HL-60/S4 treated with phorbol 12-myristate 13-acetate at 8.2 ng/mL for 4 days and 3 days (cell line): ENCODE data around the gene AGBL4.

Source experiments
- in situ Hi-C: fragments of 300-500 bp; cut with MboI; formaldehyde crosslinking; loops from 2 replicates; pipeline ENCODE4 v1.15.0; 2022; ENCODE audit warnings: low sequenced_read_pairs

The AGBL4 gene

DNA sequence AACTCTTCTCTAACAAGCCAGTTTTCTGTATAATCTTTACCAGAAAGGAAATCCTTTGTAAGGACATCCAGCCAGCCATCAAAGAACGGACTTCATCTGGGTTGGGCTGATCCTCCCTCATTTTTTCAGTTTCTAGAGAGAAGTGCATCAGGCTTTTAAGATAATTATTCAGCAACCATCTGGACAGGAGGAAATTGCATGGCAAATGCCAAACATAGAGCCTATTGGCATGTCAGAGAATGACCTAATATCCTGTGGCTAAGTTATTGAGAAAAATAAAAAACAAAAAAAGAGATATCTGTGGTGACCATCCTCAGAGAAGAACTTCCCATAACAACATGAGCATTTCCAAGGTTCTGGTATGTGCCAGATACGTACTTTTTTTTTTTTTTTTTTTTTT is 1172.1 kb downstream of the AGBL4 start:
- in situ Hi-C loops: no loop called here

DNA sequence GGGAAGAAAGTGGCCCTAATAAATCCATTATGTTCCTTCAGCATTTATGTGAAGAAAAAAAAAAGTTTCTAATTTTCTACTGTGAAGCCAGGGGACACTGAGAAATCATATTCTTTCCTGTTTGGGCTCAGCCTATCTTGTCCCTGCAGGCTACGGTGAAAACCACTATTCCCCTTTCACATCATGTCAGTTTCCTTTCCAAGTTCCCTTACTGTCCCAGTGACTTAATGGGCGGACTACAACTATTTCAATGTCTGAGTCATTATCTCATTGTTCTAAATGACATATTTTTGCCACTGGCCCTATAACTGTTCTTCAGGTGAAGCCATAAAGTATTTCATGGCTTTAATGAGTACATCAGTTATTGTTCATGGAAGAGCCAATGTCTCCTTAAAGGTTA is 1175.7 kb downstream of the AGBL4 start:
- in situ Hi-C loops: no loop called here

DNA sequence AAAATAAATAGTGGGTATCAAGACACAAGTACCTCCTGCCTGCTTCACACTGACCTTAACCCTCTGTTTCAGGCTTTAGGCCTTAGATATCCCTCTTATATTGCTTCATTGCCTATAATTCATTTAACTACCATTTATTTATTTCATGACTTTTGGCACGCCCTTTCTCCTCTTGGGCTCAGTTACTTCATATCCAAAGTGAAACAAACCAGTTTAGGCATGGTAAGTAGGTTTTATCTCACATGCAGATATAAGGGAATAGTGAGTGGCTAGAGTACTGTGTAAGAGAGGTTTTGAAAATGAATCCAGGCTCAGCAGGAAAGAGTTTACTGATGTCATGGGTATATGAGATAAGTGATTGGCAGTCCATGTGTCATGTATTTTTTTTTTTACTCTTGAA is 1177.3 kb downstream of the AGBL4 start:
- in situ Hi-C loops: no loop called here

DNA sequence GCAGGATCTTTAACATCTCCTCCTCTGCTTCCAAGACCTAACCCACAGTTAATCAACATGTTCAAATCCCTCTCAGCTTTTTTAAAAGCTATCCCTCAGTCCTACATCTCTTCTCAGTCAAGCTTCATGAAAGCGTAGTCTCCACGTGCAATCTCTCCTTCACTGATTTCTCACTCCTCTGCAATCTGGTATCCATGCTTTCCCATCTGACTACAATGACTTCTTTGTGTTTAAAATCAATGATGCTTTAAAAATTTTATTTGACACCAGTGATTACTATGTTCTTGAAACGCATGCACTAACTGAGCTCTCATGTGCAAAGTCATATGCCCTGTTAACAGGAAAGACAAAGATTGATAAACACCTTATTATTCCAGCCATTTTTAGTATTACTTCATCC is 1179.6 kb downstream of the AGBL4 start:
- in situ Hi-C loops: no loop called here

DNA sequence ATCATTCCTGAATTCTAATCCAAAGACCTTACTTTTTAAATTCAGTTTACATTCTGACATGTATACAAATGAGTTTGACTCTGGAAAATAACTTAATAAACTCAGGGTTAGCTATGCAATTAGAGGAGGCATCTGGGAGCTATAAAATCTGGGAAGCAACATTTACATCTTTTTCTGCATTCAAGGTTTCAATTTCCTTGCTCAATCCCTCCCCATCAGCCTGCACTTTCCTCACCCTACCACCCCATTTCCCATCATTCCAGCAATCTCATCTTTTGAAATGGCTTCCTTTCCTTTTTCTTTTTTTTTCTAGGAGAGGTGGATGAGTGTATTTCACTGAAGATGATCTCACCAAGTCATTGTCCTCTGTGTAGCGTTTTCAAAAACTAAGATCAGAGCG is 1181.8 kb downstream of the AGBL4 start:
- in situ Hi-C loops: no loop called here

DNA sequence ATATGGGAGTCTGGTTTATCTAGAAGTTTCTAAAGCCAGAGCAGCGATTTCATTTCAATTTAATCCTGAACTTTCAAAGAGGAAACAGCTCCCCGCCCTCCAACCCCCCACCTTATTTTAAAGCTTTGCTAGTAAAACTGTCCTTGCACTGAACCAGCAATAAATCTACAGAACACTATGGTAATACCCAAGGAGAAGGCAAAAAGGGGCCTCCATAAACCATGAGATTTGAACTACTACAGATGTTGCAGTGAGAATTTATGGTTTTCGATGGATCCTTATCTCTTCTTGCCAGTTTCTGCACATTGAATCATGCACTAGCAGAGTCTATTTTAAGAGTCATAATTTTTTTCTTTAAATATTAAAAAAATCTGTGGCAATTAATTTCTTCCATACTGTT is 1182.3 kb downstream of the AGBL4 start:
- in situ Hi-C loops: no loop called here

DNA sequence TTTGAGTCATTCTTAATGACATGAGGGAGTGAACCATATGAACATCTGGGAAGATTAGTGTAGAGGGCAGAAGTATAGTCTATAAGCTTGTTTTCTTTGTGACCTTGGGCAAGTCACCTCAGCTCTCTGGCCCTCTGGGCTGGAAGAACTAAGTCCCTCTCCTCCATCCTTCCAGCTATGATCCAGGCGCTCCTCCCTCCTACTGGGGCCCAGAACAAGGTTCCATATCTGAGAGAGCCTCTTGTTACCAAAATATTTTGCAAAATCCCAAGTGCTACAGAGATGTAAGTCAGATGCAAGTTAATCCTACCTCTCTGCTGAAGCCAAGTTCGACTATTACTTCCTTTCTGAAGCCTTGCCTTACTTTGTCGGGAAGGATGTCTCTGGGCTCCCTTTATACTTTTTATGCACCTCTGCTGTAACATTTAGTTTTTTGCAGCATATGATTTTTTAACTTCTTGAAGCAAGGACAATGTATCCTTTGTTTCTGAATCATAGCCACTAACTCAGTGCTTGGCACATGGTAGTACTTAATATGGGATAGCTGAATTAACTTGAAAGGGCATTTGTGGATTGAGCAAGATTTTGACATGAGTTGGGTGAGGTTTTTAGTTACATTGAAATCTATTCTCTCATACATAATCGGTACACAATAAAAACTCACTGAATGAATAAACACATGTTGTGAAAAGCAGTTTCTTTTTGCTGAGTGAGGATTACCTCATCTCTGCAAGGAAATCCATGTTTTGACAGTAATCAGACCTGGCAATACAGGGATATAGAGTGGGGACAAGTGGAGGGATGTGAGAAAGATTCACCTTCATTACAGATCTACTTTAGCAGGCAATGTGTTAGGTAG is 1192.4 kb downstream of the AGBL4 start:
- in situ Hi-C loops: no loop called here

DNA sequence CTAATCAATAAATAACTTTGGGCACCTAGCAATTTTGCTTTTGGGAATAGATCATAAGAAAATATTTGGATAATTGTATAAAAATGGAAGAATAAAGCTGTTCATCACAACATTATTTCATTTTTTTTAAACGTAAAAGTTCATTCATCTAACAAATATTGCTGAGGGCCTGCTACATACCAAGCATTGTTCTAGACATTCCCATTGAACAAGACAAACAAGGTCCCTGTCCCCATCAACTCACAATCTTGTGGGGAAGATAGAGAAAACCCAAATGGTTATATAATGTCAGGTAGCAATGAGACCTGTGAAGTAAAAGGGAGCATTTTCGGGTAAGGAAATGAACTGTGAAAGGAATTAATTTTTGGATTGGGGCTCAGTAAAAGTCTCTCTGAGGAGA is 1193.0 kb downstream of the AGBL4 start:
- in situ Hi-C loops: no loop called here

DNA sequence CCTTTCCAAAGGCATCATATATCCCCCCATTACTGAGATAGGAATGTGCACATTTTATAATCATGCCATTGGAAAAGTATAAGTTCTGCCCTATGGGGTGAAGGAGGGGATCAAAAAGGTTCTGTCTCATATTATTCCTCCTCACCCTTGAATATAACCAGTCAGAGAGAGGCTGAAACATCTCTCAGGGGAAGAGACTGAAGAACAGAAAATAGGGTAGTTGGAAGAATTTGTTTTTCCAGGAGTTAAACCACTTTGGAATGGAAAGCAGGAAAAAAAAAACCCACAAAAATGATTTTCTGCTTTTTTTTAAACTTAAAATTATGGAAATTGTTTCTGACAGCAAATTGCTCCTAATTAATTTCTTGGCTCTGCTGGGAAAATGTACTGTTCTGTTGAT is 1194.3 kb downstream of the AGBL4 start:
- in situ Hi-C loops: no loop called here

DNA sequence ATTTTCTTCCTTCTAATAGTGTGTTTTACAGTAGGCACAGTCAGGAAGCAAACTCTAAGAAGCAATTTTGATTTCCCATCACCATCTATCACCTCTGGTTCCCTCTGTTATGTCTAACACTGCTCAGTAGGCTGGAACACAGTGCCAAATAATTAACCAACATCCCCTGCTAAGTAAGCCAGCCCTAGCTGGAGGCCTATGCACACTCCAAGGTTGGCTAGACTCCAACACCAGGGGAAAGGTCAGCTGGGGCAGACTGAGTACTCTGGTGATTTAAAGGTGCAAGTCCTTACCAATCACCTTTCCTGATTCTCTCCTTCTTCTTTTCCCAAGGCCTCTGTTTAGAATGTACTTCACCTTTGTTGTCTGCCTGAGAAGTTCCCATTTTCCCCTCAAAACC is 1200.6 kb downstream of the AGBL4 start:
- in situ Hi-C loops: no loop called here

DNA sequence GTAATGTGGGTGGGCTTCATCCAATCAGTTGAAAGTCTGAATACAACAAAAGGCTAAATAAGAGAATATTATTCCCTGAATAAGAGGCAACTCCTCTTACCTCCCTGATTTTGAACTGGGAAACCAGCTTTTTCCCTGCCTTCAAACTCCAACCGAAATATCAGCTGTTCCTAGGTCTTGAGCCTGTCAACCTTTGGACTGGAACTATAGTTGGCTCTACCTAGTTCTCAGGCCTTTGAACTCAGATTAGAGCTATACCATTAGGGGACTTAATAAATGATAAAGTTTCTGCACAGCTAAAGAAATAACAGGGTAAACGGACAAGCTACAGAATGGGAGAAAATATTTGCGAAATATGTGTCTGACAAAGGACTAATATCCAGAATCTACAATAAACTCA is 1203.3 kb downstream of the AGBL4 start:
- in situ Hi-C loops: no loop called here

DNA sequence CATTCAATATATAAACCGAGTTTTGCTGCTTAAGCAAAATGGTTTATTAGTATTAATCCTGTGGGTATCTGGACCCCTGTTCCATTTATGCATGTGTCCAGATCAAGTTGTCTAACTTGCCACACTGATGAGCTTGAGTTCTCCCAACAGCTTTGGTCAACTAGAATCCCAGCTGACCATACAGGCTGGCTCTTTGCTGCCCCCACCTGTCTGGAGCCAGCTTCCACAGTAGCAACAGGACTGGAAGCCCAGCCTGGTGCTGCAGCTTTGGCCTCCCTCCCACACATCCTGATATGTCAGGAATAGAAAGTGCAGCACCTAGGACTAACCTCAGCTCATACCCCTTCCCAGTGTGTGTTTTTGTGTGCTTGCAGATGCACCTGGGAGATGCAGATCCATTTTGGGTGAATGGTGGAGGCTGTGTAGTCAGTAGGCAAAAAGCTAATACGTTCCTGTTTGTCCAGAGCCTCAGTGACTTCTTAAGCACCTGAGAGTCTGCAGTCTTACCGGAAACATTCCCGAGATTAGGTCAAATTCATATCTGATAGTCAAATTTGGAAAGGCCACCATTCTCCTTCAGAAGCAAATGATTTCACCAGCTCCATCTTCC is 1206.1 kb downstream of the AGBL4 start:
- in situ Hi-C loops: loop anchor here (10.0 kb wide), 1 partner anchor 143 kb away; no protein-coding TSS in a partner anchor

DNA sequence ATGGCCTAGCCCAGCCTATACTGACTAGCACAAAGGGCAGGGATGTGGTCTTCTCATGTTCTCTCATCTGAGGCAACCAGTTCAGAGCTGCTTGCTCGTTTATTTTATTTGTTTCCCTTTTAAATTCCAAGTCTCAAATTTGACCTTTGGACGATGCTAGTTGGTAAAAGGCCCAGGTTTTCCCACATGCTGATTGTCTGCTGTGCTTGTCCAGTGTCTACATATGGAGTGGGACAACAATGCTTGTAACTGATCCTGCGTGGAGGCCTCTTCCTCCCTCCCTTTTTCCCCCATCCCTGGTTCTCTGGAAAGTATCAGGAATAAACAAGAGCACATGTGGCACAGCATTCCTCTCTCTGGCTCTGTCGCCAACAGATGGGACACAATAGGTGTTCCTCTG is 1213.0 kb downstream of the AGBL4 start:
- in situ Hi-C loops: loop anchor here (10.0 kb wide), 1 partner anchor 136 kb away; no protein-coding TSS in a partner anchor

DNA sequence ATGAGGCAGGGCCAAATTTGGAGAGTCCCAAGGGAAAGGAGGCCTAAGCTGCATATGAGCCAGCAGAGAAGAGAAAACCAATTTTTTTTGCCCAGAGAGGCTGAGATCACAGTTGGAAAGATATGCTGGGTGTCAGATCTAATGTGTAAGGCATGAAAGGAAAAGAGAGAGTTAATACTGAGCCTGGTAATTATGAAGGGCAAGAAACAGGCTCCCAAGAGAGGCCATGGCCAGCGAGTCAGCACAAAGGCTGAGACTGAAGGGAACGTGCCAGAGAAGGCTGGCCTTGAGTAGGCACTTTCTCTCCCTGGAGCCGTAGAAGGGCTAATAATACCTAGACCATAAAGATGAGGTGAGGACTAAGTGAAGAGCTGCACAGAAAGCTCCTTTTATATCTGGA is 1215.3 kb downstream of the AGBL4 start:
- in situ Hi-C loops: no loop called here

DNA sequence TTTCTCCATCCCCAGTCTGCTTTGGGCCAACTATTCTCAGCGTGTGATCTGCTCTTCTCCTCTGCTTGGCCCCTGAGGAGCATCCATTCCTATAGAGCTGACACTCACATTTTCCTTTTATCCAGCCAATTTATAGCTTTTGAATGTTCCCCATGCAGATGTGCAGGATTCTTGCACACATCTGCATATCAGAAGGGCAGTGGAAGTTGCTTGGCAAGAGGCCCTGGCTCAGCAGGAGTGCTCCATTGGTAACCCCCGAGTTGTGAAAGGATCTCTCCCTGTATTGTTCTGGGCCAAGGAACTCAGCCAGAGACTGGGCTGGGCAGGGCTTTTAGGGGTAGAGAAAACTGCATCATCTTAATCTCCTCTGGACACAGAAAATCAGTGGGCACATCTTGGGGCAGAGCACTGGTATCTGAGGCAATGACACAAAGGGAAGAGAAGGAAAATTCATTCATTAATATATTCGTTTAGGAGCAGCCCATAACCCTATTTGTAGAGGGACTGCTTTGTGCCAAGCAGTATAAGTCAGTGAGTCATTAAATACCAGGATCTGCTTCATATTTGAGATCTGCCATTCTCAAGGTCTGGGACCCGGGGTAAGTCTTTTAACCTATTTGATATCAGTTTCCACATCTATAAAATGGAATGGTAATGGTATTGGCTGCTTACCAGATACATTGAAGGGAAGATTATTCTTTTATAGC is 1216.0 kb downstream of the AGBL4 start:
- in situ Hi-C loops: no loop called here

DNA sequence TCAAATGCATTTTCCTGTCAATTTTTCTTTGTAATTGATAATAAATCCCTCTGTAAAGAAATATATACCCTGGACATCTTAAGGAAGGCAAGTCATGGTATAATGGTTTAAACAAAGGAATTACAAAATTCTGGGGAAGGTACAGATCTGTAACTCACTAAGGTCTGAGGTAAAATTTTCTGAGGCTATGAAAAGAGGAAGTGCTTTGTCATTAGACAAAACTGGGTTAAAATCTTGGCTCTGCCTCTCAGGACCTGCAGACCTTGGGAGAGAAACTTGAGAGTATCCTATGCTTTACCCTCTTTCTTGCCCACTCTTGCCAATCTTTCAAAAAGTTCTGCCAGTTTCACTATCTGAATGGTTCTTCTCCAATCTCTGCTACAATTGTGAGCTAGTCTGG is 1220.3 kb downstream of the AGBL4 start:
- in situ Hi-C loops: no loop called here

DNA sequence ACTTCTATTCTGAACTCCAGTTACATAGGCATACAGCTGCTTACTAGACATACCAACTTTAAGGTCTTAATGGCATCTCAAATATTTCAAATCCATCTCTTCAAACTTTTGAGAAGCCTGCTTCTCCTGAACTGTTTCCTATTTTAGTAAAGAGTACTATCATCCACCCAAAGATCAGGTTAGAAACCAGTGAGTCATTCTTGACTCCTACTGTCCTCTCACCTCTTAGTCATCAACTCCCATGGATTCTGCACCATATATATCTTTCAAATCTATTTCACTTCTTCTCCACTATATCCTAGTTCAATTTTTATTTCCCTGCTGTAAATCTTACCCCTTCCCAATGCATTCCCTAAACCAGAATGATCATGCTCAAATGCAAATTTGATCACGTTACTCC is 1228.9 kb downstream of the AGBL4 start:
- in situ Hi-C loops: no loop called here

DNA sequence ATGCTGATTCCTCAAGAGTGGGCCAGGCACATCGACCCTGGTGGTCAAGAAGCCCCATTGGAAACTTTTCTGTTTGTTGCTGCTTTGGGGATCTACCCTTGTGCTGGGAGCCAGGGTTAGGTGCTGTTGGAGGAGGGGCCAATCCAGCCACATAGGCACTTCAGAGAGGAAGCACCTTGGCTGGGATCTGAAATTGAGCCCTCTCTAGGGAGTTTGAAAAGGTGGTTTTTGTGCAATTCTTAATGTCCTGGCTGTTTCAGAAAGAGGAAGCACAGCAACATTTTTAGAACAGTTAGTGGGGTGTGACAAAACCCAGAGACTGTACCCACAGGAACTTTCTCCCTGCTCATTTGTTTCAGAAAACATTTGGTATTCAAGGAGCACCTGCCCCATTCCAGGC is 1229.9 kb downstream of the AGBL4 start:
- in situ Hi-C loops: no loop called here

DNA sequence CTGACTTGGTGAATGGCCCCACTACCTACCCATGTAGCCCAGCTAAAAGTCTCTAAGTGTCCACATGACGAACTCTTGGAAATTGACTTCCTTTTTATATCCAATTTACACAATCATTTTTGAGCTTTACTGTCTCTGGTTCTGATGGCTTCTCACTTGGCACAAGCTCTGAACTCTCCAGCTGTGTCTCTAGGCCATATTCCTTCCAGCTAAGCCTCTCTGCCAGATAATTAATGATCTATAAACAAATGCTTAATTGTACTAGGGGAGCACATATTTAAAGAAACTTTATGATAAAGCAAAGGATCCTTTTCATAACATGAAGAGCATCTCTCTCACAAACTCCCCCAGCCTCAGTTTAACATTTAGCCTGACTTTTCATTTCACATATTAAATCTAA is 1230.8 kb downstream of the AGBL4 start:
- in situ Hi-C loops: no loop called here

DNA sequence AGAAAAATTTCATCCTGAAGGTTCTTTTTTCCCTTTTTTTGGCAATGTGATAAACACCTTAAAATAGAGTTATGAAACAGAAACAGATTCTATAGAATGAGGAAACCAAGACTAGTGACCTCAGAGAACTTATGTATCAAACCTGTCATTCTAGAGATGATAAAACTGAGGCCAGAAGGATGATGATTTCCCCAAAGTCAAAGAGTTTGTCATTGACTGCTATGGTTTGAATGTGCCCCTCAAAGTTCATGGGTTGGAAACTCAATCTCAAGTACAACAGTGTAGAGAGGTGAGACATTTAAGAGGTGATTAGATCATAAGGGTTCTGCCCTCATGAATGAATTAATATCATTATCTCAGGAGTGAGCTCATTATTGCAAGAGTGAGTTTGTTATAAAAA is 1233.4 kb downstream of the AGBL4 start:
- in situ Hi-C loops: no loop called here

DNA sequence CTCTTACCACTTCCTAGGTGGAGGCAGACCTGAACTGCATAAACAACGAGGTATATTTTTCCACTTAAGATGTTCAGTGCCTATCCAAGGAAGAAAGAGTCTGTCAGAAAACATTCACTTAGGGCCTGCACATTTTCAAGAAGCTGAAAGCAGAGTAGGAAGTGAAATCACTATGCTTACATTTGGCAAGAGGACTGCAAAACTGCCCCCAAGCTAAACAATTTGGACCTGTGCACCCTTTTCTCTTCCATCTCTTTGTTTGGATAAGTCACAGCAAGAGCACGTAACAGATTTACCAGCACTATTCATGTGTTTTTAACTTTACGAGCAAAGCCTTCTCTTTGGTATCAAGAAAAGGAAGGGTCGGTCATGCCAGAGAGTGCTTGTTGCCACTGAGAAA is 1233.9 kb downstream of the AGBL4 start:
- in situ Hi-C loops: no loop called here

DNA sequence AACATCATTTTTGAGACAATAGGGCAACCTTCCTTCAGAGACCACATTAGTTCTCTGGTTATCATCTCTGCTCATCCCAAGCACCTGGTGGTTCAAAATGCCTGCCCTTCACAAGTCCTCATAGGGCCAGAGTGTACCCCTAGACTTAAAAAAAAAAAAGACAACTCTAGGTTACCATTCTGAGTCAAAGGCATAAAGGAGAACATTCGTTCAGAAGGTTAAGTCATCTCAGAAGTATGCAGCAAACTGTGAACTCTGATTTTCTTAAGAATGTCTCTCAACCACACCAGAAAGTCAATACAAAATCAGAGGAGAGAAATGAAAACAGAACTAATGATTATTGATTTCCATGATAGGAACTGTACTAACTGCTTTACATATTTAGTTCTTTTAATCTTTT is 1237.9 kb downstream of the AGBL4 start:
- in situ Hi-C loops: no loop called here
